ENCODE measurements around the gene ZNF511. TPM values are rescaled to one million over a fixed set of nuclear protein-coding genes. Genes with fewer than 3 reads are reported as not detected.

Gene ZNF511
- total RNA-seq, 1 donor from 2014 or later: 40.5 TPM

- peaks cover 48% of the 10 kb centered on the region for H3K36me3 ChIP-seq
- no peak overlapping the region for H3K4me3 ChIP-seq
- H3K27ac ChIP-seq (replicated peaks): no peak overlapping the region
These were observed 30.0 kb upstream of the ZNF511 start for GRCh38 chr10:133278577-133279265.

GRCh38 chr10:133279326-133280226 lies 29.1 kb upstream of the ZNF511 start:
- H3K4me3 ChIP-seq: no peak overlapping the region
- intact Hi-C loops (cut with micrococcal nuclease): no loop called here
- no peak for TF ChIP-seq CTCF (IDR thresholded peaks at IDR 0.05; ENCODE audit: borderline replicate concordance)
- H3K27ac ChIP-seq (replicated peaks): no peak overlapping the region
- H3K4me1 ChIP-seq: peaks cover 14% of the 10 kb centered on the region
- DNase-seq: no peak
- H3K9me3 ChIP-seq (replicated peaks): no peaks in the 10 kb centered on the region
- peaks cover 29% of the 10 kb centered on the region for H3K27me3 ChIP-seq (ENCODE audit: low read depth)
- H3K36me3 ChIP-seq: peaks cover 57% of the 10 kb centered on the region

More at GRCh38 chr10:133278577-133279265, 30.0 kb upstream of the ZNF511 start:
- DNase-seq: peak; percentile 56
- no peaks in the 10 kb centered on the region for H3K9me3 ChIP-seq (replicated peaks)
- intact Hi-C loops (cut with micrococcal nuclease): no loop called here
- no peak for TF ChIP-seq CTCF (IDR thresholded peaks at IDR 0.05; ENCODE audit: borderline replicate concordance)
- peaks cover 35% of the 10 kb centered on the region for H3K27me3 ChIP-seq (ENCODE audit: low read depth)
- peaks cover 14% of the 10 kb centered on the region for H3K4me1 ChIP-seq

- DNase-seq: no peak
- H3K4me3 ChIP-seq: no peak overlapping the region
- H3K27me3 ChIP-seq (ENCODE audit: low read depth): peaks cover 20% of the 10 kb centered on the region
- no peak overlapping the region for H3K27ac ChIP-seq (replicated peaks)
- peaks cover 14% of the 10 kb centered on the region for H3K4me1 ChIP-seq
- H3K36me3 ChIP-seq: peaks cover 66% of the 10 kb centered on the region
- intact Hi-C loops (cut with micrococcal nuclease): no loop called here
- TF ChIP-seq CTCF (IDR thresholded peaks at IDR 0.05; ENCODE audit: borderline replicate concordance): no peak
- no peaks in the 10 kb centered on the region for H3K9me3 ChIP-seq (replicated peaks)
These were observed 28.2 kb upstream of the ZNF511 start for GRCh38 chr10:133280391-133281059.

DNA sequence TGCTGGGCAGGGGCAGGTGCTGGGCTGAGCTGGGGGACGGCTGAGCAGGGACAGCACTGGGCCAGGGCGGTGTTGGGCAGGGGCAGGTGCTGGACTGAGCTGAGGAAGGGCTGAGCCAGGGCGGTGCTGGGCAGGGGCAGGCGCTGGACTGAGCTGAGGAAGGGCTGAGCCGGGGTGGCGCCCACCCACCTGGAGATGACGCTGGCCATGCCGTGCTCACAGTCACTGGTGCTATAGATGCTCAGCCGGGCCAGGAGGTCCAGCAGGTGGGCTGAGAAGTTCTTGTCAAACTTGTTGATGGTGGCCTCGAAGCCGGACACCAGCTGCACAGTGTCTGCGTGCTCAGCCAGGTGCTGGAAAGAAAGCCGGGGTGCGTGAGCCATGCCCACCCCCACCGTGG lies 27.6 kb upstream of the ZNF511 start:
- DNase-seq: no peak
- H3K36me3 ChIP-seq: peaks cover 72% of the 10 kb centered on the region
- intact Hi-C loops (cut with micrococcal nuclease): no loop called here

More for the DNA sequence above, 27.6 kb upstream of the ZNF511 start:
- TF ChIP-seq CTCF (IDR thresholded peaks at IDR 0.05; ENCODE audit: borderline replicate concordance): no peak
- Histone ChIP-seq H3K4me3 (no peak overlapping the region), H3K4me1 (peaks cover 12% of the 10 kb centered on the region), H3K27ac (replicated peaks) (no peak overlapping the region), H3K9me3 (replicated peaks) (no peaks in the 10 kb centered on the region), H3K27me3 (ENCODE audit: low read depth) (peaks cover 14% of the 10 kb centered on the region)
